DMS53 (cell line): ENCODE results near the gene GSTM3.
"Not testable (repeated sequence)": the region's sequence is repeated elsewhere in the genome, so short reads cannot be mapped to it uniquely, and the experiment has no call there.

Experiments used
- DNase-seq: peaks from one replicate; lab custom pipeline; 2025; lab: John Stamatoyannopoulos, UW

GSTM3 gene

DNA sequence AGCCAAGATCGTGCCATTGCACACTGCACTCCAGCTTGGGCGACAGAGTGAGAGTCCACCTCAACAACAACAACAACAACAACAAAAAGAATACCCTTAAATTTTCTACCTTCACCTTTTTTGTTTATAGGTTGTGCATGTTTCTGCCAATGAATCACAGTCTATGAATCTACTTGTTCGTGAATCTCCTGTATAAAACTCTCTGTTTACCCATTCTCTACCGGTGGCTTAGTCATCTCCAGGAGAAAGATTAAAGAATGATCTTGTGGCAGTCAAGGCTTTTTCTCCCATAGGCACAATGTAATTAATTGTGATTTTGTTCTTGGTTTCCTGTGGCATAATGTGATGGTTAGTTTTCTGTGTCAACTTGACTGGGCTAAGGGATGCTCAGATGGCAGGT, 43.0 kb downstream of the GSTM3 start:
- not testable (repeated sequence) for DNase-seq

DNA sequence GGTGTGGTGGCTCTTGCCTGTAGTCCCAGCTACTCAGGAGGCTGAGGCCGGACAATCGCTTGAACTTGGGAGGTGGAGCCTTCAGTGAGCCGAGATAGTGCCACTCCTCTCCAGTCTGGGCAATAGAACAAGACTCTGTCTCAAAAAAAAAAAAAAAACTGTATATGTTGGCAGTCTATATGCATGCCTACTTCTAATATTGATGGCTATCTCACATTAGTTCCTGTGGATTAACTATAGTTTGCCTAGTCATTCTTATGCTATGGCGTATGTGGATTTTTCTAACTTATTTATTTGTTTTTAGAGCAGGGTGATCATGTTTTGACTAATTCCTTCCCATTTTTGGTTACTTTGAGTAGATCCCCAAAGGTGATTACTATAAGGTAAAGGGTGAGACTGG, 43.8 kb downstream of the GSTM3 start:
- DNase-seq, result no peak

DNA sequence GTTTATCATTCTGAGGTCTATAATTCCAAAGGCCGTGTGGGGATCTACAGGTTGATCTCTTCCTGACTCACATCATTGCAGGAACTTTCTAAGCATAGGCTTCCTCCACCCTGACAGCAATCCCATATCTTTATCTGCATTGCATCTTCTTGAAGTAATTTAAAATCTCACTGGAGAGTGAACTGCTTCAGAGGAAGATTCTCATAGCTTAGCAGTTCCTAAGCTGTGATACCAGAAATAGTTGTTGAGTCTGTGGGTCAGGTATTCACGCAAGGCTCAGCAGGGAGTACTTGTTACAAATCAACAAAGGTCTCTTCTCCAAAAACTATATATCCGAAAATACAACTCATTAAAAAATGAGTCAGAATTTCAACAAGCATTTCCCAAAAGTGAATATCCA, 45.7 kb downstream of the GSTM3 start:
- not testable (repeated sequence) for DNase-seq

DNA sequence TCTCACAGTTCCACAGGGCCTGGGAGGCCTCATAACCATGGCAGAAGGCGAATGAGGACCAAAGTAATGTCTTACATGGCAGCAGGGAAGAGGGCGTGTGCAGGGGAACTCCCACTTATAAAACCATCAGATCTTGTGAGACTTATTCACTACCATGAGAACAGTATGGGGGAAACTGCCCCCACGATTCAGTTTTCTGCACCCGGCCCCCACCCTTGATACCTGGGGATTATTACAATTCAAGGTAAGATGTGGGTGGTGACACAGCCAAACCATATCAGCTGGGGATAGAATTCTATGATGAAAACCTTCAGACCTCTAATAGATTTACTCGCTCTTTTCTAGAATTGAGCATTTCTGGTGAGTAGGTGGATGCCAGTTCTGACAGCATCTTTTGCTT, 46.4 kb downstream of the GSTM3 start:
- not testable (repeated sequence) for DNase-seq

DNA sequence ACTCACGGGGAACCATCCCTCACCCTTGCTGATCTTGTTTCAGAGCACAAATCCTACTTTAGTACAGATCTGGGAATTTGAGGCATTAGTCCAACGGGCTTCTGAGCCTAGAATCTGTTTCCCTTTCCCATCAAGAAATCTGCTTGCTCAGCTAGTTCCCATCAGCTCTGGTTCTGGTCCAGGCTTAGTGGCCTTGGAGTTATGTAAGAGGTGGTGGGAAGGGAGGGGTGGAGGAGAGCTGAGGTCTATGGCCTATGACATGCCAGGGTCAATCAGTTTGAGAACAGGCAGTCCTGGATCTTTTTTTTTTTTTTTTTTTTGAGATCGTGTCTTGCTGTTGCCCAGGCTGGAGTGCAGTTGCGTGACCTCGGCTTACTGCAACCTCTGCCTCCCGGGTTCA, 49.1 kb downstream of the GSTM3 start:
- no peak for DNase-seq

DNA sequence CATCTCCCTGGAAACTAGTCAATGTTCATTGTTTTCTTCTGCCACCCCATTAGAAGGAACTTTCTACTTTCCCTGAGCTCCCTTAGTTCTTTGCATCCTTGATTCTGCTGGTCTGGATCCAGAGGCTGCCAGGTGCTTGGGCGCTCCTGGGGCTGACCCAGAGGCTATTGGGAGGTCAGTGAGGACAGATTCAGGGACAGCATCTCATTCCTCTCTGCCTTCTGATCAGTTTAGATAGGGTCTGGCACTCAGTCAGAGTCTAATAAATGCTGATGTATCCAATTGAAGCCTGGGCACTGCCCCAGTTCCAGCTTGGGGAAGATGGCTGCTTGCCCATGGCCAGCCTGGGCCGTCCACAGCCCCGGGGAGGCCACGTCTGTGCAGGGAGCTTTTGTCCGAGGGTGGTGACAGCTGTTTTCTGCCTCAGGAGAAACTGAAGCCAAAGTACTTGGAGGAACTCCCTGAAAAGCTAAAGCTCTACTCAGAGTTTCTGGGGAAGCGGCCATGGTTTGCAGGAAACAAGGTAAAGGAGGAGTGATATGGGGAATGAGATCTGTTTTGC, 50.9 kb downstream of the GSTM3 start:
- no peak for DNase-seq

DNA sequence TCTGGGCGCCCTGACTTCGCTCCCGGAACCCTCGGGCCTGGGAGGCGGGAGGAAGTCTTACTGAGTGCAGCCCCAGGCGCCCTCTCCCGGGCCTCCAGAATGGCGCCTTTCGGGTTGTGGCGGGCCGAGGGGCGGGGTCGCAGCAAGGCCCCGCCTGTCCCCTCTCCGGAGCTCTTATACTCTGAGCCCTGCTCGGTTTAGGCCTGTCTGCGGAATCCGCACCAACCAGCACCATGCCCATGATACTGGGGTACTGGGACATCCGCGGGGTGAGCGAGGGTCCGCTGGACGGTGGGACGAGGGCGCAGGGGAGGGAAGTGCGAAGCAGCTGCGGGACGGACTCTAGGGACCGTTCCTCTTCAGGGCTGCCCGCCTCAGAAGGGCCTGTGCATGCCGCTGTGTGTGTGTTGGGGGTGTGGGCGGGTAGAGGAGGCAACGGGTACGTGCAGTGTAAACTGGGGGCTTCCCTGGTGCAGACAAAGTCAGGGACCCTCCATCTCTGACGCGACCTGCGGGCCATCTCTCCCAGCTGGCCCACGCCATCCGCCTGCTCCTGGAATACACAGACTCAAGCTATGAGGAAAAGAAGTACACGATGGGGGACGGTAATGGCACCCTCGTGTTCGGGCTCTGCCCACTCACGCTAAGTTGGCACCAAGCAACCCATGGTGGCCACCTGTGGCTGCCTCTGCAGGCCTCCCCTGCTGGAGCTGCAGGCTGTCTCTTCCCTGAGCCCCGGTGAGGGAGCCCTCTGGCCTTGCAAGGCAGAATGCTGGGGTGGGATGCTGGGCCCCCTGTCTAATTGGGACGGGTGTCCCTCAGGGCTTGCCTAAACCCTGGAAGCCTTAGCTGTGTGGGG, 53.0 kb downstream of the GSTM3 start, which contains the start of gene GSTM1:
Gene GSTM1, plus strand, starts transcription at position 177 of the 859 bp plus-strand sequence. Its CDS starts 57 bp downstream, at position 234.
- no peak for DNase-seq

DNA sequence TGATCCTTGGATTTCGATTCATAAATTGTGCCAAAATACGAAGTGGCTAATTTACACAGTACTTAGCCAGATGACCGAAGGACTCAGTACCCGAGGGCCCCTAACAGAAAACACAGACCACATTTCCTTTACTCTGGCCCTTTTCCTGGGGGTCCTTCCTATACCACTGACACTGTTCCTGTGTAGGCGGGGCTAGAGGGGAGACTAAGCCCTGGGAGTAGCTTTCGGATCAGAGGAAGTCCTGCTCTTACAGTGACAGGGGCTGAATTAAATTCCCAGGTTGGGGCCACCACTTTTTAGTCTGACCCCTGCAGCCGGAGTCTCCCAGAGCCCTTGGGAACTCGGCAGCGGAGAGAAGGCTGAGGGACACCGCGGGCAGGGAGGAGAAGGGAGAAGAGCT, 53.7 kb downstream of the GSTM3 start:
- not testable (repeated sequence) for DNase-seq

DNA sequence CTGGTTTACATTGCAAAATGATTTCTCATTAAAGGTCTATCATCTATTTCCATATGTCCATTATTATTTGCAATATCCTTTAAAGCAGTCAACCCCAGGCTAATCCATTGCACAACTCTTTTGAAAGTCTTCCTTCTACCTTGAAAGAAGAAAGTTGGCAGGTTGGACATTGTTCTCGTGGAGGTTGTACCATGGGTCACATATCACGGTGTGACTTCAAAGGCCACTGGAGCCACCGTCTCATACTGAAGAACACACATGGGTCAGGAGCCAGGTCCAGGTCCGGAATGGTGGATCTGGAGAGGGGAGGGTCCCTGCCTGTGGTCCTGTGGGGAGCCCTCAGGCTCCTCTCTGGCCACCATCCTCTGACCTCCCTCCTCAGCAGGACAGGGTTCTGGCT, 54.9 kb downstream of the GSTM3 start:
- DNase-seq, result not testable (repeated sequence)

DNA sequence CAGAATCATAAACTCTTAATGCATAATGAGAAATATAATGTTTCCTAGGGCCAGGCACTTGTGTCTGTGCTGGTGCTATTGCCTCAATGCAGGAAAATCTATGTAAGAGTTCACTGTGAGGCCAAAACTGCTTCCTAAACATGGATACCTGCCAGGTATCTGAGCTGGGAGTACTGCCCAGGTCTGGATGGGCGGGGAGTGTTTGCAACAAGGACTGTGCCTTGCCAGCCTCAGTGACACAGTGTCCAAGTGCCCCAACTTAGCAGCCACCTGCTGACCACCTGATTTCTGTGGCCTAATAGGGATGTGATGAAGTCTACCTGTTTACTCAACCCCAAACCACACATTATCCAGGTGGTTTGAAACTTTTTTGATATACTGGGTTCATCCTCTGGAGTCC, 55.4 kb downstream of the GSTM3 start:
- not testable (repeated sequence) for DNase-seq

DNA sequence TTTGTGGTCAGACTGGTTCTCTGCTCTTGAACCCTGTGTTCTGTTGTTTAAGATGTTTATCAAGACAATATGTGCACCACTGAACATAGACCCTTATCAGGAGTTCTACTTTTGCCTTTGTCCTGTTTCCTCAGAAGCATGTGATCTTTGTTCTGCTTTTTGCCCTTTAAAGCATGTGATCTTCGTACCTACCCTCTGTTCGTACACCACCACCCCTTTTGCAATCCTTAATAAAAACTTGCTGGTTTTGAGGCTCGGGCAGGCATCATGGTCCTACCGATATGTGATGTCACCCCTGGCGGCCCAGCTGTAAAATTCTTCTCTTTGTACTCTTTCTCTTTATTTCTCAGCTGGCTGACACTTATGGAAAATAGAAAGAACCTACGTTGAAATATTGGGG, 56.1 kb downstream of the GSTM3 start:
- DNase-seq, result not testable (repeated sequence)
